ENCODE data around the gene DMXL2.

DNA sequence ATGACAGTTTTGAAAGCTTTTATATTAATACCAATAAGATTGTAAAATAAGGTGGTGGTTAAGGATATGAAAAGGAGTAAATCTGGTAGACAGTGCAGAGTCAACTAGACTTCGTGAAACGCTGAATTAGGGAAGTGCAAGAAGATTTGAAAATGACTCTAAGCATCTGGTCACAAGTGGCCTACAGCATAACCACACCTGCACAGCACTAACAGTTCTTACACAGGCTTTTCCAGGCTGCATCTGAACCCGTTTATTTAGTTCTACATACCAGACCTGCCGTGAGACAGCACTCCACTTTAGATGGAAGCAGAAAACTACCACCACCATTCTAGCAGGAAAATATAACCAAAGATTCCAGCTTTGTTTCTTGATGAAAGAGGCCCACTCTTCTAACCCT, 1.9 kb downstream of the DMXL2 start:
- TF ChIP-seq, protein P1, sequence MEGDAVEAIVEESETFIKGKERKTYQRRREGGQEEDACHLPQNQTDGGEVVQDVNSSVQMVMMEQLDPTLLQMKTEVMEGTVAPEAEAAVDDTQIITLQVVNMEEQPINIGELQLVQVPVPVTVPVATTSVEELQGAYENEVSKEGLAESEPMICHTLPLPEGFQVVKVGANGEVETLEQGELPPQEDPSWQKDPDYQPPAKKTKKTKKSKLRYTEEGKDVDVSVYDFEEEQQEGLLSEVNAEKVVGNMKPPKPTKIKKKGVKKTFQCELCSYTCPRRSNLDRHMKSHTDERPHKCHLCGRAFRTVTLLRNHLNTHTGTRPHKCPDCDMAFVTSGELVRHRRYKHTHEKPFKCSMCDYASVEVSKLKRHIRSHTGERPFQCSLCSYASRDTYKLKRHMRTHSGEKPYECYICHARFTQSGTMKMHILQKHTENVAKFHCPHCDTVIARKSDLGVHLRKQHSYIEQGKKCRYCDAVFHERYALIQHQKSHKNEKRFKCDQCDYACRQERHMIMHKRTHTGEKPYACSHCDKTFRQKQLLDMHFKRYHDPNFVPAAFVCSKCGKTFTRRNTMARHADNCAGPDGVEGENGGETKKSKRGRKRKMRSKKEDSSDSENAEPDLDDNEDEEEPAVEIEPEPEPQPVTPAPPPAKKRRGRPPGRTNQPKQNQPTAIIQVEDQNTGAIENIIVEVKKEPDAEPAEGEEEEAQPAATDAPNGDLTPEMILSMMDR (IDR thresholded peaks at IDR 0.05): no peak
- TF ChIP-seq POLR2A (IDR thresholded peaks at IDR 0.05): peak; percentile 14
